SJCRH30 (cell line): Measurements from ENCODE around the gene EIF5A2. TPM values are rescaled to one million over a fixed set of nuclear protein-coding genes. Genes with fewer than 3 reads are reported as not detected.

Source experiments
- DNase-seq, 2 experiments: peaks; one replicate each; pipeline ENCODE4 v3.0.0-alpha.2; 2015 to 2020
- H3K27ac ChIP-seq: fragments of 250-450 bp; sonication (Bioruptor Pico); 2 replicates; pipeline ENCODE4 v1.5.1; 2020; ENCODE audit warnings: mild to moderate bottlenecking, moderate library complexity
- H3K27me3 ChIP-seq: fragments of 250-450 bp; sonication (Bioruptor Pico); 2 replicates; pipeline ENCODE4 v1.5.1; 2020; ENCODE audit warnings: mild to moderate bottlenecking, moderate library complexity
- H3K36me3 ChIP-seq: fragments of 250-450 bp; sonication (Bioruptor Pico); 2 replicates; pipeline ENCODE4 v1.5.1; 2020; ENCODE audit warnings: mild to moderate bottlenecking, moderate library complexity
- H3K4me1 ChIP-seq: fragments of 250-450 bp; sonication (Bioruptor Pico); 2 replicates; pipeline ENCODE4 v1.5.1; 2020; ENCODE audit warnings: mild to moderate bottlenecking, moderate library complexity
- H3K4me3 ChIP-seq: fragments of 250-450 bp; sonication (Bioruptor Pico); 2 replicates; pipeline ENCODE4 v1.5.1; 2020; ENCODE audit warnings: mild to moderate bottlenecking, moderate library complexity
- H3K9me3 ChIP-seq: fragments of 250-450 bp; sonication (Bioruptor Pico); replicated peaks from 2 replicates; pipeline ENCODE4 v1.5.1; 2020; ENCODE audit warnings: mild to moderate bottlenecking, moderate library complexity
- total RNA-seq: library from RNA; depleted of rRNA; stranded (reverse); fragments of >200 nt; shearing (Covaris generic); gene quantifications from 2 replicates; pipeline ENCODE4 v1.2.3, GENCODE V29; 2014; rRNA removed

Gene EIF5A2
- total RNA-seq, 1 experiment from 2014 or later, result 4.4 TPM

GRCh38 chr3:170848292-170848917 is 60.0 kb downstream of the EIF5A2 start:
- no peaks in the 10 kb centered on the region for H3K9me3 ChIP-seq
- H3K4me3 ChIP-seq, result no peak overlapping the region
- H3K4me1 ChIP-seq, result no peaks in the 10 kb centered on the region
- peak in 1 of 2 experiments; percentile 17 for DNase-seq
- no peaks in the 10 kb centered on the region for H3K27me3 ChIP-seq
- H3K36me3 ChIP-seq, result no peaks in the 10 kb centered on the region
- H3K27ac ChIP-seq, result no peak overlapping the region

GRCh38 chr3:170844377-170844776 is 64.1 kb downstream of the EIF5A2 start:
- Histone ChIP-seq H3K36me3 (no peaks in the 10 kb centered on the region), H3K4me1 (no peaks in the 10 kb centered on the region), H3K27me3 (no peaks in the 10 kb centered on the region), H3K4me3 (no peak overlapping the region), H3K27ac (no peak overlapping the region), H3K9me3 (no peaks in the 10 kb centered on the region)
- no peak for DNase-seq

DNA sequence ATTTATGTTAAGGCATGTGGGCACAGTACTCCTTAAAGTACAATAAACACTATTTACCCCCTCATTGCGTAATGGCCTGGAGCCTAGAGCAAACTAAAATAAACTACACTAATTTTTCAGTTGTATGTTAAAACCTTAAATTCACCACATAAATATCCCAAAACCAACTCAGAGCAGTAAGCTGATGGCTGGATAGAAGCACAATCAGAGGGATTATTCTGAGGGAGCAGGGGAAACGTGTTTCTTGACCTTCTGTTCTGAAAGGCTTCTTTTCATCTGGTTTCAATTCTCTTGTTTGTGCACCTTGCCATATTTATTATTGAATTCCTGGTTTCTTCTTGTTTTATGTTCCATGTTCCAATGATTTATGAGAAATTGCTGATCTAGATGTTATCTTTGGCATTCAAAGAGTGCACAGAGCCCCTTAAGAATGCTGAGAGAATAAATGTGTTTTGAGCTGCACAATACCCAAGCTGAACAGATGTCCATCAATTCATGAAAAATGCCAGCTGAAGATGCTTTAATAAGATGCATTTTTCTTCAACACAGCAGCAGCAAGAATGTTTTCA is 68.1 kb downstream of the EIF5A2 start:
- no peak for DNase-seq
- no peak overlapping the region for H3K4me3 ChIP-seq
- no peaks in the 10 kb centered on the region for H3K4me1 ChIP-seq
- H3K27me3 ChIP-seq, result no peaks in the 10 kb centered on the region
- H3K9me3 ChIP-seq, result no peaks in the 10 kb centered on the region
- no peaks in the 10 kb centered on the region for H3K36me3 ChIP-seq
- no peak overlapping the region for H3K27ac ChIP-seq

GRCh38 chr3:170839518-170840100 is 68.8 kb downstream of the EIF5A2 start:
- no peak for DNase-seq

More at GRCh38 chr3:170839518-170840100, 68.8 kb downstream of the EIF5A2 start:
- Histone ChIP-seq H3K9me3 (no peaks in the 10 kb centered on the region), H3K4me1 (no peaks in the 10 kb centered on the region), H3K27me3 (no peaks in the 10 kb centered on the region), H3K27ac (no peak overlapping the region), H3K4me3 (no peak overlapping the region), H3K36me3 (no peaks in the 10 kb centered on the region)

Other genes starting within 250 kb of the EIF5A2 start
- gene RPL22L1, start 38.4 kb downstream of the EIF5A2 start, total RNA-seq, result 45.2 and 52.8 TPM in 2 replicates
- gene SLC2A2, start 118.1 kb upstream of the EIF5A2 start, total RNA-seq, result not detected in 2 replicates